ENCODE measurements around the gene TMEM72.

DNA sequence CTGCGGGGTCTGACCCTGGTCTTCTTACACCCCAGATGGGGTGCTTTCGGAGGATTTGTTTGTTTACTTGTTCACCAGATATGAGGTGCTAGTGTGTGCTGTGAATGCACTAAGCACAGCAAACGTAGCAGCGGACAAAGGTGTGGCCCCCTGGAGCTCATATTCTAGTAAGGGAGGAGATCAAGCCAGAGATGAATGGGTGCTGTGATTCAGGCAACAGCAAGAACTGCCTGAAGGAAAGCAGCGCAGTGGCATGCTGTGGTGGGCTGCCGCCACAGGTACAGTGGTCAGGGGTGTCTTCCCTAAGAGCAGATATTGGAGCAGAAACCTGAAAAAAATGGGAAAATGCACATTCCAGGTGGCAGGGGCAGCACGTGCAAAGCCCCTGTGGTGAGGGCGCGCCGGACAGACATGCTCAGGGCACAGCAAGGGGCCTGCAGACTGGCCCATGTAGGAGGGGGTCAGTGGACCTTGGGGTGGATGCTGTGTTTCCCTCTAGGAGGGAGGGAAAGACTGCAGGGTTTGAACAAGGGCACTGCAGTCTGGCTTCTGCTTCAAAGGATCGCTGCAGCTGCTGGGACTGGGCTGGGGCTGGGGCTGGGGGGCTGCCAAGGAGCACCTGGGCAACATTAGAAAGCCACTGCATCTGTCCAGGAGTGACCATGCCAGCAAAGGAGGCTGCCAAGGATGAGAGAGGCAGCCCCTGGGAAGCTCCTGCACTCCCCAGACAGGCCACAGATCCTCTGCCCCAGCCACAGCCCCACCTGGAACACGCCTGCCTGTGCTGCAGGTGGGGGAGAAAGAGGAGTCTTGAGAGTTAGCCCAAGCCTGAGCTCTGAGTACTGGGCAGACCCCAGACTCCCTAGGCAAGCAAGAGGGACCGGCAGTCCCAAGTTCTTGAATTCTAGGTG lies 68.4 kb downstream of the TMEM72 start:
- TF ChIP-seq, protein P1, sequence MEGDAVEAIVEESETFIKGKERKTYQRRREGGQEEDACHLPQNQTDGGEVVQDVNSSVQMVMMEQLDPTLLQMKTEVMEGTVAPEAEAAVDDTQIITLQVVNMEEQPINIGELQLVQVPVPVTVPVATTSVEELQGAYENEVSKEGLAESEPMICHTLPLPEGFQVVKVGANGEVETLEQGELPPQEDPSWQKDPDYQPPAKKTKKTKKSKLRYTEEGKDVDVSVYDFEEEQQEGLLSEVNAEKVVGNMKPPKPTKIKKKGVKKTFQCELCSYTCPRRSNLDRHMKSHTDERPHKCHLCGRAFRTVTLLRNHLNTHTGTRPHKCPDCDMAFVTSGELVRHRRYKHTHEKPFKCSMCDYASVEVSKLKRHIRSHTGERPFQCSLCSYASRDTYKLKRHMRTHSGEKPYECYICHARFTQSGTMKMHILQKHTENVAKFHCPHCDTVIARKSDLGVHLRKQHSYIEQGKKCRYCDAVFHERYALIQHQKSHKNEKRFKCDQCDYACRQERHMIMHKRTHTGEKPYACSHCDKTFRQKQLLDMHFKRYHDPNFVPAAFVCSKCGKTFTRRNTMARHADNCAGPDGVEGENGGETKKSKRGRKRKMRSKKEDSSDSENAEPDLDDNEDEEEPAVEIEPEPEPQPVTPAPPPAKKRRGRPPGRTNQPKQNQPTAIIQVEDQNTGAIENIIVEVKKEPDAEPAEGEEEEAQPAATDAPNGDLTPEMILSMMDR (IDR thresholded peaks at IDR 0.05; ENCODE audit: insufficient read depth, low read length, poor library complexity, severe bottlenecking): no peak
- no peak for TF ChIP-seq EZH2phosphoT487 (conservative IDR thresholded peaks at IDR 0.05; ENCODE audit: low read length)

All from SU-DHL-6 (cell line).